WERI-Rb-1 (cell line): ENCODE data around the gene ADCY2.

ENCODE experiments used
- DNase-seq: peaks from one replicate; pipeline ENCODE4 v3.0.0-alpha.2; 2020
- H3K27ac ChIP-seq: fragments of 250-450 bp; sonication (Bioruptor Pico); 2 replicates; pipeline ENCODE4 v1.5.1; 2020; ENCODE audit warnings: mild to moderate bottlenecking, moderate library complexity
- H3K27me3 ChIP-seq: fragments of 250-450 bp; sonication (Bioruptor Pico); 2 replicates; pipeline ENCODE4 v1.5.1; 2021; ENCODE audit warnings: mild to moderate bottlenecking, low read depth, moderate library complexity; ENCODE audit not compliant: insufficient read depth, severe bottlenecking
- H3K36me3 ChIP-seq: fragments of 250-450 bp; sonication (Bioruptor Pico); 2 replicates; pipeline ENCODE4 v1.5.1; 2020; ENCODE audit warnings: mild to moderate bottlenecking, moderate library complexity
- H3K4me3 ChIP-seq: 2 replicates; pipeline ENCODE4 v1.5.1; 2011; ENCODE audit warnings: low read depth, mild to moderate bottlenecking, control low read depth, low read length
- H3K9me3 ChIP-seq: fragments of 250-450 bp; sonication (Bioruptor Pico); 2 replicates; pipeline ENCODE4 v1.5.1; 2021; ENCODE audit warnings: mild to moderate bottlenecking, moderate library complexity; ENCODE audit not compliant: severe bottlenecking
- TF ChIP-seq, protein P1 (sequence below): IDR thresholded peaks from 2 replicates; pipeline ENCODE4 v1.5.1; 2011; ENCODE audit warnings: low read depth, mild to moderate bottlenecking, control low read depth, inconsistent platforms, low read length

The ADCY2 gene

GRCh38 chr5:7676455-7676854 is 280.5 kb downstream of the ADCY2 start:
- TF ChIP-seq, protein P1, sequence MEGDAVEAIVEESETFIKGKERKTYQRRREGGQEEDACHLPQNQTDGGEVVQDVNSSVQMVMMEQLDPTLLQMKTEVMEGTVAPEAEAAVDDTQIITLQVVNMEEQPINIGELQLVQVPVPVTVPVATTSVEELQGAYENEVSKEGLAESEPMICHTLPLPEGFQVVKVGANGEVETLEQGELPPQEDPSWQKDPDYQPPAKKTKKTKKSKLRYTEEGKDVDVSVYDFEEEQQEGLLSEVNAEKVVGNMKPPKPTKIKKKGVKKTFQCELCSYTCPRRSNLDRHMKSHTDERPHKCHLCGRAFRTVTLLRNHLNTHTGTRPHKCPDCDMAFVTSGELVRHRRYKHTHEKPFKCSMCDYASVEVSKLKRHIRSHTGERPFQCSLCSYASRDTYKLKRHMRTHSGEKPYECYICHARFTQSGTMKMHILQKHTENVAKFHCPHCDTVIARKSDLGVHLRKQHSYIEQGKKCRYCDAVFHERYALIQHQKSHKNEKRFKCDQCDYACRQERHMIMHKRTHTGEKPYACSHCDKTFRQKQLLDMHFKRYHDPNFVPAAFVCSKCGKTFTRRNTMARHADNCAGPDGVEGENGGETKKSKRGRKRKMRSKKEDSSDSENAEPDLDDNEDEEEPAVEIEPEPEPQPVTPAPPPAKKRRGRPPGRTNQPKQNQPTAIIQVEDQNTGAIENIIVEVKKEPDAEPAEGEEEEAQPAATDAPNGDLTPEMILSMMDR, result no peak
- H3K9me3 ChIP-seq, result no peaks in the 10 kb centered on the region
- no peak for DNase-seq

GRCh38 chr5:7678030-7678429 is 282.1 kb downstream of the ADCY2 start:
- no peaks in the 10 kb centered on the region for H3K27me3 ChIP-seq
- TF ChIP-seq, protein P1, result no peak
- DNase-seq, result no peak
- peaks cover under 1% of the 10 kb centered on the region for H3K36me3 ChIP-seq
- no peak overlapping the region for H3K27ac ChIP-seq
- H3K9me3 ChIP-seq, result no peaks in the 10 kb centered on the region
- H3K4me3 ChIP-seq, result no peak overlapping the region

More at GRCh38 chr5:7676455-7676854, 280.5 kb downstream of the ADCY2 start:
- no peak overlapping the region for H3K27ac ChIP-seq
- H3K27me3 ChIP-seq, result no peaks in the 10 kb centered on the region
- H3K4me3 ChIP-seq, result no peak overlapping the region
- no peaks in the 10 kb centered on the region; the same call in none of the 2 replicates for H3K36me3 ChIP-seq

DNA sequence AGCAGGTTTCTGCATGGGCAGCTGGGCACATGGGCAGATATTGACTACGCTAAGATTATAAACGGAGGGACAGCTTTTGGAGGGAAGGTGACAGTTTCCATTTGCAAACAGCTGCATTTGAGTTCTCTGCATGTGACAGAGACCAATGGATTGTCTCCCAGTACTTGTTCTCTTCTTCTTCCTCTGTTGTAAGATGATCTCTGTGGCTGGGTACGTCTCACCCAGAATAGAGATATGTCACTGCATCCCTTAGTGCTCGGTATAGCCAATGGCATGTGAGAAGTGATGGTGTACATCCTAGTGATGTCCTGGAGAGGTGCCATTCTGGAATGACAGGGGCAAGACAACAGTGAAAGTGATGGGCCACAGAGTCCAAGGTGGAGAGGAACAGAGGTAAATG is 283.7 kb downstream of the ADCY2 start:
- no peaks in the 10 kb centered on the region for H3K9me3 ChIP-seq
- no peak for DNase-seq
- no peaks in the 10 kb centered on the region for H3K27me3 ChIP-seq
- TF ChIP-seq, protein P1, result no peak
- H3K4me3 ChIP-seq, result no peak overlapping the region
- H3K36me3 ChIP-seq, result peaks cover 8% of the 10 kb centered on the region
- H3K27ac ChIP-seq, result no peak overlapping the region

GRCh38 chr5:7680260-7680659 is 284.3 kb downstream of the ADCY2 start:
- Histone ChIP-seq H3K4me3 (no peak overlapping the region), H3K9me3 (no peaks in the 10 kb centered on the region), H3K27me3 (no peaks in the 10 kb centered on the region), H3K36me3 (peaks cover 8% of the 10 kb centered on the region), H3K27ac (no peak overlapping the region)
- DNase-seq, result no peak
- TF ChIP-seq, protein P1, result no peak

- Histone ChIP-seq H3K27me3 (no peaks in the 10 kb centered on the region), H3K4me3 (no peak overlapping the region), H3K9me3 (no peaks in the 10 kb centered on the region), H3K36me3 (peaks cover 8% of the 10 kb centered on the region), H3K27ac (no peak overlapping the region)
- TF ChIP-seq, protein P1, result no peak
- no peak for DNase-seq
Observed at GRCh38 chr5:7682379-7682778, 286.4 kb downstream of the ADCY2 start.

DNA sequence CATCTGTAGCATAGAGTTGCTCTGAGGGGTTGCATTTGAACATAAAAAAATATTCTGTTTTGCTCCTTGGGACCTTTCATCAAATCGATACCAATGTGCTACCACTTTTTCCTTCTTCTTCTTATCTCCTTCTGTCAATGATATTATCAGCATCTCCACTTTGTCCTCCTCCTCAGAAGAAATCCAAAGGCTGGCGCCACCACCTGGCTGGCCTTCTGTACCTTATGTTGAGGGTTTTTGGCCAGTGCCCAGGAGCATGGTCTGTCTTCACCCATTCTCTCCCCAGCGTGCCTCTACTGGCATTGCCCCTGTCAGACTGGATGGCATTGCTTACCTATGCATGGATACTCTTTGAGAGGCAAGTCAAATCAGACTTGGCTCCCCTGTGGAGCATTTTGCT is 287.8 kb downstream of the ADCY2 start:
- Histone ChIP-seq H3K36me3 (peaks cover 8% of the 10 kb centered on the region), H3K27ac (no peak overlapping the region), H3K27me3 (no peaks in the 10 kb centered on the region), H3K9me3 (peaks cover 3% of the 10 kb centered on the region), H3K4me3 (no peak overlapping the region)
- DNase-seq, result no peak
- TF ChIP-seq, protein P1, result peak; percentile 44; the same call in 1 of the 2 replicates
